Measurements from ENCODE around the gene NISCH.

DNA sequence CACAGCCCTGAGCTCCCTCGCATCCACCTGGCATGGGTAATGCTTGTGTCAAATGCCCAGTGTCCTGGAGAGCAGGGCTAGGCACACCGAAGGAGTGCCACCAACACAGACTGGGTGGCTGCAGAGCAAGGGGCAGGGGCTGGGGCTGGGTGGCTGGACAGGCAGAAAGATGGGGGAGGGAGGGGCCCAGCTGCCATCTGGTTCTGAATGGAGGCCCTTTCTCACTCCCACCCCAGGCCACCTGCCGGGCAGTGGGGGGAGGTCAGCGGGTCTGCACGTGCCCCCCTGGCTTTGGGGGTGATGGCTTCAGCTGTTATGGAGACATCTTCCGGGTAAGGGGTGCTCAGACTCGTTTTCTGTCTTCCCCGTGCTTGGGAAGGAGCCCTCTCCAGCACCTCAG is 56.7 kb downstream of the NISCH start:
- TF ChIP-seq, protein P1, sequence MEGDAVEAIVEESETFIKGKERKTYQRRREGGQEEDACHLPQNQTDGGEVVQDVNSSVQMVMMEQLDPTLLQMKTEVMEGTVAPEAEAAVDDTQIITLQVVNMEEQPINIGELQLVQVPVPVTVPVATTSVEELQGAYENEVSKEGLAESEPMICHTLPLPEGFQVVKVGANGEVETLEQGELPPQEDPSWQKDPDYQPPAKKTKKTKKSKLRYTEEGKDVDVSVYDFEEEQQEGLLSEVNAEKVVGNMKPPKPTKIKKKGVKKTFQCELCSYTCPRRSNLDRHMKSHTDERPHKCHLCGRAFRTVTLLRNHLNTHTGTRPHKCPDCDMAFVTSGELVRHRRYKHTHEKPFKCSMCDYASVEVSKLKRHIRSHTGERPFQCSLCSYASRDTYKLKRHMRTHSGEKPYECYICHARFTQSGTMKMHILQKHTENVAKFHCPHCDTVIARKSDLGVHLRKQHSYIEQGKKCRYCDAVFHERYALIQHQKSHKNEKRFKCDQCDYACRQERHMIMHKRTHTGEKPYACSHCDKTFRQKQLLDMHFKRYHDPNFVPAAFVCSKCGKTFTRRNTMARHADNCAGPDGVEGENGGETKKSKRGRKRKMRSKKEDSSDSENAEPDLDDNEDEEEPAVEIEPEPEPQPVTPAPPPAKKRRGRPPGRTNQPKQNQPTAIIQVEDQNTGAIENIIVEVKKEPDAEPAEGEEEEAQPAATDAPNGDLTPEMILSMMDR (IDR thresholded peaks at IDR 0.05; ENCODE audit: low read depth, low read length, poor library complexity, severe bottlenecking) = no peak
- TF ChIP-seq EZH2phosphoT487 (IDR thresholded peaks at IDR 0.05; ENCODE audit: borderline replicate concordance, low read length) = no peak

All from DOHH2 (cell line).